GM18498 (cell line): Measurements from ENCODE around the gene SUFU.
"Not testable (repeated sequence)": the region's sequence is repeated elsewhere in the genome, so short reads cannot be mapped to it uniquely, and the experiment has no call there.

Experiments
- ATAC-seq: cut with Tn5 transposase; IDR thresholded peaks from one replicate; pipeline ENCODE4 v1.9.1; 2021; ENCODE audit warnings: mild to moderate bottlenecking, moderate library complexity; ENCODE audit not compliant: unreplicated experiment

Gene SUFU

DNA sequence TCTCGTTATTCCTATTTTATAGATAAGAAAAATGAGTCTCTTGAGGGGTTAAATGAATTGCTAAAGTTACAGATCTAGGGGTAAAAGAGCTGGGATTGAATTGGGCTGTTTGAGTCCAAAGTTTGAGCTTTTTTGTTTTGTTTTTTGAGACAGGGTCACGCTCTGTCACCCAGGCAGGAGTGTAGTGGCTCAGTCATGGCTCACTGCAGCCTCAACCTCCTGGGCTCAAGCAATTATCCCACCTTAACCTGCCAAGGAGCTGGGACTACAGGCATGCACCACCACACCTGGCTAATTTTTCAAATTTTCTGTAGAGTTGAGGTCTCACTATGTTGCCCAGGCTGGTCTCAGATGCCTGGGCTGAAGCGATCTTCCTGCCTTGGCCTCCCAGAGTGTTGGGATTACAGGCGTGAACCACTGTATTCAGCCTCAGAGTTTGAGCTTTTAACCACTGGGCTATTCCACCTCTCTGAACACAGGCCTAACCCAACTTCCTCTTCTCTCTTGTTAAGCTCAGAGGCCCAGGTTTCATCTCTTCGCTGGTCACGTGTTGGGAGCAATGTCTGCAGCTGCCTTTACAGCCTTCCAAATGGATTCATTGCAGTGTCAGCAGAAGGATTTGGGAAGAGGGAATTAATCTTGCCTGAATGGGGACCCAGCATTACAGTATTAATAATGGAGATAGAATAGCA is 8.0 kb downstream of the SUFU start:
- ATAC-seq, result peak; percentile 85

DNA sequence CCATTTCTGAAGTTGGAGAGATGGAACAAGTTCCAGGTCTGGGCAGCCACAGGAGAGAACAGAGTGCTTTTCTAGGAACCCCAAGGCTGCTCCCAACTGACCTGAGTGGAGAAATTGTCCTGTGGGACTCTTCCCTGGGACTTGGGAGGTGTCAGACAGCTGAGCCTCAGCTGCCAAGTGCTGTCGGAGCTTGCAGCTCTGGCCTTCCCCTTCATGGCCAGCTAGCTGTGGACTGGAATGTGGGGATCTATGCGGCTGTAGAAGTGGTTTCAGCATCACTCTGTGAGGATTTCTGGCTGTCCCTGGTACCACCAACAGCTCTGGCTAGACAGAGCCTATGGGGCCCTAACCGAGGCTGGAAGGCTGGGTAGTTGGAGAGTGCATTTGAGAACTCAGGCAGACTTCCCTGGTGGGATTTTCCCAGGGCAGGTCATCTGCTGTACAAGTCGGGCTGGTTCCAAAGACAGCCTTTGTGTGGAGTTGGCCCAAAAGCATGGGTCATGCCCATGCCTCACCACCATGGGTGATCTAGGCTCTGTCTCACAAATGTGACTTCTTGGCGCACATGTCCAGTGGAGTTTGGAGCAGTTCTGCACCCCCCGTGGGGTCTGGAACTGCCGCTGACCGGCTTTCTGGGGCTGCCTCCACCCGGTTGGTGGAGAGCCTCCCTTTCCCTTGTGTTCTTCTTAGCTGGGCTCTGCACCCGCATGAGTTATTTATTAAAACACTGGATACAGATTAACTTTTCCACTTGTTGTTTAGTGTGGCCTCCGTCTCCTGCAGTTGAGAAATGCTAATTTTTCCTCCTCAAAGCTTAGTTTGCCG is 10.9 kb downstream of the SUFU start:
- no peak for ATAC-seq

DNA sequence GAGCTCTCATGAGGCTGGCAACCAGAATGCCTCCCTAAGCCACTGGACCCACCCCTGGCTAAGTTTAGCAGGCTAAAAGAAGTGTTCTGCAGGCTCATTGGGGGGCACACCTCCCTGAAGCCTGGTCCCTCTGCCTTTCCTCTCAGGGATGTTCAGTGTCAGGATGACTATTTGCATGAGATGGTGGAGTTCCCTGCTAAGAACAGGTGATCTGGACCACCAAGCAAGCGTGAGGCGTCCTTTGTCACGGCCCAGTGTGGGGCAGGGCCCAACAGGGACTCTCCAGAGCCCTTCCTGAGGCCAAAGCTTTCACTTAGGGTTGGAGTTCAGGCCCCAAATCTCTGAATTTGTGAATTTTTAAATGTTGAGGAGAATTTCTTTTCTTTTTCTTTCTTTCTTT is 12.0 kb downstream of the SUFU start:
- ATAC-seq, result no peak

DNA sequence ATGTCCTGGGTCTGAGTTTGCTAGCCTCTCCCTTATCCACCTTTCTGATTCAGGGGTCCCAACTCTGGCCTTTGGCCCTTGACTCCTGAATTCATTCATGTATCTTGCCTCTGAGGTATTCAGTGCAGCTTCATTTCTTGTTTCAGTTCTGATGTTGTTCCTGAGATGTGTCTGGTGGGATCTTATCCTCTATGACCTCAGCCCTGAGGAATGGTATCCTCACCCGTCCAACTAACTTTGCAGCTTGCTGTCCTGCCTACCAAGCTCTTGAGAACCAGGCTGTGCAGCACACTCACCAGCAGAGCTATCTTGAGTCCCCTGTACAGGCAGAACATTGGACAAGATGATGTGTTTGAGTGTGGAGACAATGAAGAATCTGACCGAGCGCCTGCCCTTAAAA is 13.8 kb downstream of the SUFU start:
- no peak for ATAC-seq

DNA sequence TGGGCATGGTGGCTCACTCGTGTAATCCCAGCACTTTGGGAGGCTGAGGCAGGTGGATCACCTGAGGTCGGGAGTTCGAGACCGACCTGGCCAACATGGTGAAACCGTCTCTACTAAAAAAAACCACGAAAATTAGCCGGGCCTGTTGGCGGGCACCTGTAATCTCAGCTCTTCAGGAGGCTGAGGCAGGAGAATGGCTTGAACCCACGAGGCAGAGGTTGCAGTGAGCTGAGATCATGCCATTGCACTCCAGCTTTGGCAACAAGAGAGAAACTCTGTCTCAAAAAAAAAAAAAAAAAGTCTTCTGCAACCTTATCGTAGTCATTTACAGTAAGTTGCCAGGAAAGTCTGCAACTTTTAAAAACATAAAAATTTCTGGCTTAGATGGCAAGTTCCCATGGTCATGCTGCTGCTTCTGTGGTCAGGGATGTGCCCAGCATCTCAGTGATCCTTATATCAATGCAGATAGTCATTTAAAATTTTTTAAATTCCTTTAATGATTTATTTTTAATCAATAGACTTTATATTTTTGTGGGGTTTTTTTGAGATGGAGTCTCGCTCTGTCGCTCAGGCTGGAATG is 15.6 kb downstream of the SUFU start:
- no peak for ATAC-seq

DNA sequence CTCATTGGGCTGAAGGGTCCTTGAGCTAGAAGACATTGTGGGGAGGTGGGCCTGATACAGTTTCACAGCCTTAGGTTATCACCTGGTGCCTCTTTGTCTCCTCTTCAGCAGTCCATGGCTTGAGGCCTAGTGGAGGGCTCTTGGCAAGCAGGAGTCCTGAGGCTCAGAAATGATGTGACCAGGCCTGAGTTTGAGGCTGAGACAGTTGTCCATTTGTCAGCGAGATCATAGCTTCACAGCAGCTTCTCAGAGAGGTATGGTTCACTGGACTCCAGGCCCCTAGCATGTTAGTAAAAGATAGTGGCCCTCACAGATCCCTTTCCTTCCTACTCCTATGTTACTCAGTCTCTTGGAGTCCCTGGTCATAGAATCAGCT is 19.1 kb downstream of the SUFU start:
- ATAC-seq, result no peak

DNA sequence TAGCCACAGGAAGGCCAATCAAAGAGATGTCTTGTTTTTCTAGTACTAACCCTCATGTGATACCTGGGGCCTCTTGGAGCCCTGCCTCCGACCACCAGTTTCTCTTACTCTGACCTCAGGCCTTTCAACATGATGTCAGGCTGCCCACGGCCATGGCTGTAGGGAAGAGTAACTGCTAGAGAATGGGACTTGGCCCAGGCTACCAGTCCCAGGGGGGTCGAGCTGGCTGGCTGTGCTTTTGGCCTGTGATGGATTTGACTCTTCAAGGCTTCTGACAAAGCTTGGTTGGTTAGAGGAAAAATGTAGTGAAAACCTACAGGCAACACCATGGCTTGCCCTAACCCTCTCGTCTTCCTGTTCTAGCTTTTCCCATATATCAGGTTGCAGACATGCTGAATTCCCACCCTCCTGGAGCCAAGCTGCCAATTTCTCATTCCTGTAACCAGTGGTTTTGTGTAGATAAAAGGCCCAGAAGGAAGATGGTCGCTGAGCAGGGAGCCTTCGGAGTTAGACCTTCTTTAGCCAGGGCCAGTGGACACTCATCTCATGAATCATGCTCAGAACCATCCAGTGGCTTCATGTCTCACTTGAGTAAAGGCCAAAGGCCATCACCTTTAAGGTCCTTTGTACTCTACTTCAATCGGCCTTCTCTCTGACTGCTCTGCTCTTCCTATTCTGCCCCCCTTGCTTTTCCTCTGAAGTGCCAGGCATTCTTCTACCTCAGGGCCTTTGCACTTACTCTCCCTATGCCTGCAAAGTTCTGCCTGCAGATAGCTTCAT is 19.7 kb downstream of the SUFU start:
- ATAC-seq, result no peak

DNA sequence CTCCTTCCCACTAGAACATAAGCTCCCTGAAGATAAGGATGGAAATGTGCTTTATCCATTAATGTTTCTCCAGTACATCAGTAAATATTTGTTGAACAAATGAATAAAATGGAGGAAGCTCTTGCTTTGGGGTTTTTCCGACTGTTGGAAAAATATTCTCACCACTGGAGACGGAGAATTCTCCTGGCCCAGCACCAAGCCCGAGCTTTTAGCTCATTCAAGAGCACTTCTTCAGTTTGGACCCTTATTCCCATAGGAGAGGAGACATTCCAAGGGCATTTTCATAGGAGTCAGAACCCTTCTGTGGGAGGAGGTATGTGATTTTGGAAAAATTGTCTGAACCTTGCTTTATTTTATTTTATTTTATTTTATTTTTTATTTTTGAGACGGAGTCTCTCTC is 21.0 kb downstream of the SUFU start:
- no peak for ATAC-seq

DNA sequence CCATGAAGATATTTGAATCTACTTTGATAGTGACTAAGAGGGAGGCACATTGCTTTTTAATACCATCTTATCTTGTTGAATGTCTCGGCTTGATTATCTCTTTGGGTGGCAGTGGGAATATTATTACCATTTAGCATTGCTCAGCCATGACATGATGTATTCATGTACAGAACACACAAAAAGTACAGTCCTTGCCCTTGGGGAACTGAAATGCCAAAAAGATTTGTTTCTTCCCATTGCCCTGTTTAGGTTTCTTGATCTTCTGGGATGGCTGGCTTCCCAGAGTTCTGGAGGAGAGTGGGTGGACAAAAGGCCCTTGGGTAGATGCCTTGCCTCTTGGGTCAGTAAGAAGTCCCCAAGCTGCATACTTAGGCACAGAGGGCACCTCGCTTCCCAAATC is 23.8 kb downstream of the SUFU start:
- ATAC-seq, result no peak

DNA sequence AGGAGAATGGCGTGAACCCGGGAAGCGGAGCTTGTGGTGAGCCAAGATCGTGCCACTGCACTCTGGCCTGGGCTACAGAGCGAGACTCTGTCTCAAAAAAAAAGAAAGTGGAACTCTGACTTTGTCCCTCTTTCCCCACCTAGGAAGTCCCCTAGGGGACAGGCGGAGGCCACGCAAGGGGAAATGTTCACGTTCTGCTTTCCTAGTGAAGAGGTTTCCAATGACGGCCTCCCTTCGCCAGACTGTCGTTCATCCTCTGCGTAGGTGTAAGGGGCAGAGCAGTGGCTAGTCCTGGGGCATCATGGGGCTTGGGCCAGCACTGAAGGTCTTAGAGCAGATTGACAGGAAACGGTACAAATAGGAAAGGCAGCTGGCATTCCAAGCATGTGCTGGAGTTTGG is 30.6 kb downstream of the SUFU start:
- no peak for ATAC-seq

DNA sequence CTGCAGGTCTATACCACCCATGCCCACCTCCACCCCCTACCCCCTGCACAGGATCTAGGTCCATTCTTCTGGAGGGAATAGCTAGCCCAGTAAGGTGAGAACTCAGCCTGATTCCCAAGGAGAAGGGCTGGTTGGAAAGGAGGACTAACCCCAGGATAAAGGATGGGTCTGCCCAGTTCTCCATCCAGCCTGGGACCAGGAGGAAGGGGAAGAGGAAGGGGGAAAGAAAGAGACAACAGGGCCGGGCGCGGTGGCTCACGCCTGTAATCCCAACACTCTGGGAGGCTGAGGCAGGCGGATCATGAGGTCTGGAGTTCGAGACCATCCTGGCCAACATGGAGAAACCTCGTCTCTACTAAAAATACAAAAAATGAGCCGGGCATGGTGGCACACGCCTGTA is 31.2 kb downstream of the SUFU start:
- not testable (repeated sequence) for ATAC-seq

DNA sequence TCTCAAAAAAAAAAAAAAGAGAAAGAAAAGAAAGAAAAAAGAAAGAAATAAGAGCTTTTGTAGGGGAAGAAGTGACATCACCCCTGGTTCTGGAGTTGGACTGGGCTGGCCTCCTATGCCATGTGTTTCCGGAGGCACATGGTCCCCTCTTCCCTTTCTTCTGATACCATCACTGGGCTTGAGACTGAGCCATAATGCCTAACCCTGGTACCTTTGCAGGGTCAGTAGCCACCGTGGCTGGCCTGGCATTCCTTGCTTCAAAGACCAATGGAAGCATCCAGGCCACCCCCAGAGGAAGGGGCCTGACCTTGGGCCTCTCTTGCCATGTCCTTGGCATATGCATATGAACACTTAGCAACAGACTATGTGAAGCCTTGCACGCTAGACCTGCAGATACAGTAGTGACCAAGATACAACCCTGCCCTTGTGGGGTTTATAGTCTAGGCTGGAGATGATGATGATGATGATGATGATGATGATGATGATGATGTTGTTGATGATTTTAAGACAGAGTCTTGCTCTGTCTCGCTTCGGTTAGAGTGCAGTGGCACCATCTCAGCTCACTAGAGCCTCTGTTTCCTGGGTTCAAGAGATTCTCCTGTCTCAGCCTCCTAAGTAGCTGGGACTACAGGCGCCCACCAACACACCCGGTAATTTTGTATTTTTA is 31.8 kb downstream of the SUFU start:
- no peak for ATAC-seq

DNA sequence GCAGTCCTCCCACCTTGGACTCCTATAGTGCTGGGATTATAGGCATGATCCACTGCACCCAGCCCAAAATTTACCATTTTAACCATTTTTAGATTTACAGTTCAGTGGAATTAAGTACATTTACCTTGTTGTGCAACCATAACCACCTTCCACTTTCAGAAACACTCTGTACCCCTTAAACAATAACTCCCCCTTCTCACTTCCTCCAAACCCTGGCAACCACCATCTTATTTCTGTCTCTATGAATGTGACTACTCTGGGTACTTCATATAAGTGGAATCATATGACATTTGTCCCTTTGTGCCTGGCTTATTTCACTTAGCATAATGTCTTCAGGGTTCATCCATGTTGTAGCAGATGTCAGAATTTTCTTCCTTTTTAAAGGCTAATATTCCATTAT is 33.6 kb downstream of the SUFU start:
- no peak for ATAC-seq

DNA sequence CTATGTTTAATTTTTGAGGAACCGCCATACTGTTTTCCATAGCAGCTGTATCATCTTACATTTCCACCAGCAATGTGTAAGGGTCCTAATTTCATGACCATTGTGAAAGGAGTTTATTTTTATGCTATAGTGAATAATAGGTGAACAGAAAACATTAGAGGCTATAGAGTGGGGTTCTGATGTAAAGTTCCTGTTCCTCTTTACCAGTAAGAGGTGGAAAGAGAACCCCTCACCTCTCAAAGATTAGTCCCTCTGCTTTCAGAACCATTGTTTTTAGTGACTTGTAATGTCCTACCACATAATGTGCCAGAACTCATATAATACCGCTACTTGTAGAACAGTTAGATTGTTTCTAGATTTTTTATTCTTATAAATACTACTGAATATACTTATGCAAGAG is 34.2 kb downstream of the SUFU start:
- no peak for ATAC-seq

DNA sequence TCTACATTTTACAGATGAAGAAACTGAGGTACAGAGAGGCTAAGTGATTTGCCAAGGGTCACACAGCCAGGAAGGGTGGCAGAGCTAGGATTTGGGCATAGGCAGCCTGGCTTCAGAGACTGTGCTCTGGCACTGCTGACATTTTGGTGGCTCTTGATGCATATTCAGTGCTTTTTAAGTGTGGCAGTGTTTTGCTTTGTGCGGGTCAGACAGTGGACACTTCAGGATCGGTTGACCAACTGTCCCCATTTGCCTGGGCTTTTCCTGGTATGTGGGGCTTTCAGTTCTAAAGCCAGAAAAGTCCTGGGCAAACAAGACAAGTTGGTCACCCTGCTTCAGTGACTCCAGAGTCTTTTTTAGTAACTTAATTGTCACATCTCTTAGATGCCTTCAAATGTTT is 35.0 kb downstream of the SUFU start:
- no peak for ATAC-seq

DNA sequence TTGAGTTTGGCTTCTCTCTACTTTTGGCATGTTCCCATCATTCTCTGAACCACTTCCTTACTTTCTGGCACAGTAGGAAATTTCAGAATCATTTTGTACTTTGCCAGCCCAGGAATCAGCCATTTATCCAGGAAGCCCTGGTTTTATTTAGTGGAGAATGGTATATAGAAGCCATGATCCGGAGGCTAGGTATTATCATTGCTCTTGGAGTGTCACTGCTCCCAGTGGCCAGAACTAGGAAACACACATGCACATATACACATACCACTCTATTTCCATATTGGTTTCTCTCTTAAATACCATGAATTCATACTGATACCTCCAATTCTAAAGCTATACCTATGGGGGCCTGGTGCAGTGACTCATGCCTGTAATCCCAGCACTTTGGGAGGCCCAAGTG is 36.3 kb downstream of the SUFU start:
- ATAC-seq, result peak; percentile 66

DNA sequence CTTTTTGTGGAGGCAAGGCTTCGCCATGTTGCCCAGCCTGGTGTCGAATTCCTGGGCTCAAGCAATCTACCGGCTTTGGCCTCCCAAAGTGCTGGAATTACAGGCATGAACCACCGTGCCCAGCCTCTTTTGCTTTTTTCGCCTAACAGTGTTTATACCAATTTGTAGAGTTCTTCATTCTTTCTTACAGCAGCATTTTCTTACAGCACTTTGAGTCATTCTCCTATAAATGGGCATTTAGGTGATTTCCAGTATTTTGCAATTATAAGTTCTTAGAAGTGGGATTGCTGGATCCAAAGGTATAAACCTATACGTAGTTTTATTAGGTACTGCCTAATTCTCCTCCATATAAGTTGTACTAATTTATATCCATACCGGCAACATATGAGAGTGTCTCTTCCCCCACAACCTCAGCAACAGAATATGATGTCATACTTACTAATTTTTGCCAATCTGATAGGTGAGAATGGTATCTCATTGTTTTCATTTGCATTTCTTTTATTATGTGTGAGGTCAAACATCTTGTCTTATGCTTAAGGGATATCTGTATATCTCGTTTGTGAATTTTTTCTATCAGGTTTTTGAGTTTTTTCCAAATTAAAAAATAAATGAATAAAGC is 39.1 kb downstream of the SUFU start:
- no peak for ATAC-seq

DNA sequence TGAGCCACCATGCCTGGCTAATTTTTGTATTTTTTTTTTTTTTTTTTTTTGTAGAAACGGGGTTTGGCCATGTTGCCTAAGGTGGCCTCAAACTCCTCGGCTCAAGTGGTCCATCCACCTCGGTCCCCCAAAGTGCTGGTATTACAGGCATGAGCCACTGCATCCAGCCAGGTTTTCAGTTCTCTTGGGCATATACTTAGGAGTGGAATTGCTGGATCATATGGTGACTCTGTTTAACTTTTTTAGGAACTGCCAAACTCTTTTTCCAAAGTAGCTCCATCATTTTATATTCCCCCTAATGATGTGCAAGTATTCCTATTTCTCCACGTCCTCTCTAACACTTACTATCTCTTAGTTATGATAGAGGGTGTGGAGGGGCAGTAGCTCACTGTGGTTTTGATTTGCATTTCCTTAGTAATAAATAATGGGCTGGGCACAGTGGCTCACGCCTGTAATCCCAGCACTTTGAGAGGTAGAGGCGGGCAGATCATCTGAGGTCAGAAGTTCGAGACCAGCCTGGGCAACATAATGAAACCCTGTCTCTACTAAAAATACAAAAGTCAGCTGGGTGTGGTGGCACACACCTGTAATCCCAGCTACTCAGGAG is 41.6 kb downstream of the SUFU start:
- ATAC-seq, result no peak

DNA sequence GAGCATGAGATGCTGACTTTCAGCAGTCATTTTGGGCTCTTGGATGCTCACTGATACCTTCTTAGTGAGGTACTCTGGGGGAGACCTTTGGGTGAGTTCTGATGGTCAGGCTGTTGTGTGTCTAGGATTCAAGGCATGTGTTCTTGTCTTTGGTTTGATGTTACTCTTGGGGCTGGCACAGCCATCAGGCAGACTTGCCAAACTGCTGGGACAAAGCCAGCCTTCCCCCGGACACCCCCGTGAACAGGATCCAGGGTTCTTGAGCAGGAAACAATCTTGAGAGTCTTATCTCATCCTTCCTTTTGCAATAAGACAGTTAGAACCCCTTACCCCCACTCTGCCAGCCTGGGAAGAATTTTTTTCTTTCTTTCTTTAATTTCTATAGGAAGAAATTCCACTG is 42.2 kb downstream of the SUFU start:
- ATAC-seq, result no peak
